Measurements from ENCODE around the gene NPHP4.

NPHP4 gene

DNA sequence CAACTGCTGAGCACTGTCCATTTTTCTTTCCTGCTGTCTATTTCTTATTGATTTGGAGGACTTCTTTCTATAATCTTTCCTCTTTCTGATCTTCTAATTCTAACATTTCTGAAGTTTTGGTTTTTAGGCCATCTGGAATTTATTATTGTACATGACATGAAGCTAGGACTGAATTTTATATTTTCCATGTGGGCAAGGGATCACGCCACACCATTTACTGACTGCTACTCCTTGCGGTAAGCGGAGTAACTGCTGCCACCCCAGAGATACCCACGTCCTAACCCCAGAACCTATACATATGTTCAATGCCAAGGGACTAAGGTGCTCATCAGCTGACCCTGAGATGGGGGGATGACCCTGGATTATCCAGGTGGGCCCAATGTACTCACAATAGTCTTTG is 70.6 kb downstream of the NPHP4 start:
- Histone ChIP-seq H3K4me3 (no peak overlapping the region), H3K9me3 (ENCODE audit: low read depth, low read length) (no peaks in the 10 kb centered on the region), H3K27ac (no peak overlapping the region), H3K36me3 (ENCODE audit: insufficient read depth, low read length) (no peaks in the 10 kb centered on the region), H3K9ac (ENCODE audit: insufficient read length) (no peak overlapping the region)
- DNase-seq (ENCODE audit: low read depth, low spot score), result no peak
- TF ChIP-seq EZH2 (IDR thresholded peaks at IDR 0.05) (no peak), POLR2AphosphoS5 (IDR thresholded peaks at IDR 0.05; ENCODE audit: borderline replicate concordance, low read depth, low read length) (no peak), FOXP2 (optimal IDR thresholded peaks at IDR 0.05; ENCODE audit: control extremely low read depth, extremely low read length, insufficient read depth) (no peak)

DNA sequence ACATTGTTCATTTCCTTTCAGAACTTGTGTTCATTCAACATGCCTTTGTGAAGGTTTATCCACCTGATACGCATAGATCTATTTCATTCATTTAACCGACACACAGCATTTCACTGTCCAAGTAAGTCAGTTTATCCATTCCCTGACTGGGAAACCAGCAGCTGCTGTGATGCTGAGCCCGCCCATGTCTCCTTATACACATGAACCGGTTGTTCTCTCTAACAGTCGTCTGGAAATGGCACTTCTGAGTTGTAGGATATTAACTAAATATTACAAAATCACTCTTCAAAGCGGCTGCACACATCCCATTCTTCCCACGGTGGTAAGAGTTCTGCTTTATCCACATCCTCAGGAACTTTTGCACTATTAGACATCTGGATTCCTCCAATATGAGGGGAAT is 71.1 kb downstream of the NPHP4 start:
- DNase-seq (ENCODE audit: low read depth, low spot score), result no peak
- TF ChIP-seq EZH2 (IDR thresholded peaks at IDR 0.05), result no peak
- TF ChIP-seq FOXP2 (optimal IDR thresholded peaks at IDR 0.05; ENCODE audit: control extremely low read depth, extremely low read length, insufficient read depth), result no peak
- TF ChIP-seq POLR2AphosphoS5 (IDR thresholded peaks at IDR 0.05; ENCODE audit: borderline replicate concordance, low read depth, low read length), result no peak
- Histone ChIP-seq H3K9me3 (ENCODE audit: low read depth, low read length) (no peaks in the 10 kb centered on the region), H3K36me3 (ENCODE audit: insufficient read depth, low read length) (no peaks in the 10 kb centered on the region), H3K4me3 (no peak overlapping the region), H3K27ac (no peak overlapping the region), H3K9ac (ENCODE audit: insufficient read length) (no peak overlapping the region)

DNA sequence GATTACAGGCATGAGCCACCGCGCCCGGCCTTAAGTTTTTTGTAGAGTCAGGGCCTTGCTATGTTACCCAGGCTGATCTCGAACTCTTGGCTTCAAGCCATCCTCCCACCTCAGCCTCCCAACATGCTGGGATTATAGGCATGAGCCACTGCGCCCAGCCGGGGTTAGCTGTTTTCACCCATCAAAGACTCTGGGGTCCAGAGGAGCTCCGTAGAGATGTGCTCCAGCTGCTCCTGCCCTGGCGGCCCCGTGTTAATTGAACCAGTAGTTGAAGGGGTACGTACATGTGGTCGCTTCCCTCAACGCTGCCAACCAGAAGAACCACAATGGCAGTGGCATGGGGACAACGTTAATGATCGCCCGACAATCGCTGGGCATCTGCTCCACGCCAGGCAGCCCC is 72.0 kb downstream of the NPHP4 start:
- TF ChIP-seq EZH2 (IDR thresholded peaks at IDR 0.05) (no peak), FOXP2 (optimal IDR thresholded peaks at IDR 0.05; ENCODE audit: control extremely low read depth, extremely low read length, insufficient read depth) (no peak), POLR2AphosphoS5 (IDR thresholded peaks at IDR 0.05; ENCODE audit: borderline replicate concordance, low read depth, low read length) (no peak)
- H3K27ac ChIP-seq, result no peak overlapping the region
- DNase-seq (ENCODE audit: low read depth, low spot score), result no peak
- no peak overlapping the region for H3K4me3 ChIP-seq
- H3K9ac ChIP-seq (ENCODE audit: insufficient read length), result no peak overlapping the region
- no peaks in the 10 kb centered on the region for H3K9me3 ChIP-seq (ENCODE audit: low read depth, low read length)
- H3K36me3 ChIP-seq (ENCODE audit: insufficient read depth, low read length), result no peaks in the 10 kb centered on the region

DNA sequence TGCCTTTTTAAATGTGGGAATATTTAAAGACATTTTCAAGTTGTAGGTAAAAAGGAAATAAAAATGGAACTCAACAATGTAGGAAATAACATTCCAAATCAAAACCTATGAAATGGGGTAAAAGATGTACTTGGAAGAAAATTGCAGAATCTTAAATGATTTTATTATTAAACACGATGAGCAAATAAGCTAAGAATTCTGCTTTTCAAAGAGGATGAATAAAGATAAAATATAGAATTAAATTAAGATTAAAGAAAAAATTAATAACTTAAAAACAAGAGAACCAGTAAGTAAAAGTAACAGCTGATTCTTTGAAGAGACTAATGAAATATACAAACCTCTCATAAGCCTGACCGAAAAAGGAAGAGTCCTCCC is 74.0 kb downstream of the NPHP4 start:
- no peak overlapping the region for H3K27ac ChIP-seq
- DNase-seq (ENCODE audit: low read depth, low spot score), result no peak
- no peaks in the 10 kb centered on the region for H3K36me3 ChIP-seq (ENCODE audit: insufficient read depth, low read length)
- no peak for TF ChIP-seq FOXP2 (optimal IDR thresholded peaks at IDR 0.05; ENCODE audit: control extremely low read depth, extremely low read length, insufficient read depth)
- no peak for TF ChIP-seq EZH2 (IDR thresholded peaks at IDR 0.05)
- no peak for TF ChIP-seq POLR2AphosphoS5 (IDR thresholded peaks at IDR 0.05; ENCODE audit: borderline replicate concordance, low read depth, low read length)
- no peak overlapping the region for H3K4me3 ChIP-seq
- H3K9ac ChIP-seq (ENCODE audit: insufficient read length), result no peak overlapping the region
- H3K9me3 ChIP-seq (ENCODE audit: low read depth, low read length), result no peaks in the 10 kb centered on the region

DNA sequence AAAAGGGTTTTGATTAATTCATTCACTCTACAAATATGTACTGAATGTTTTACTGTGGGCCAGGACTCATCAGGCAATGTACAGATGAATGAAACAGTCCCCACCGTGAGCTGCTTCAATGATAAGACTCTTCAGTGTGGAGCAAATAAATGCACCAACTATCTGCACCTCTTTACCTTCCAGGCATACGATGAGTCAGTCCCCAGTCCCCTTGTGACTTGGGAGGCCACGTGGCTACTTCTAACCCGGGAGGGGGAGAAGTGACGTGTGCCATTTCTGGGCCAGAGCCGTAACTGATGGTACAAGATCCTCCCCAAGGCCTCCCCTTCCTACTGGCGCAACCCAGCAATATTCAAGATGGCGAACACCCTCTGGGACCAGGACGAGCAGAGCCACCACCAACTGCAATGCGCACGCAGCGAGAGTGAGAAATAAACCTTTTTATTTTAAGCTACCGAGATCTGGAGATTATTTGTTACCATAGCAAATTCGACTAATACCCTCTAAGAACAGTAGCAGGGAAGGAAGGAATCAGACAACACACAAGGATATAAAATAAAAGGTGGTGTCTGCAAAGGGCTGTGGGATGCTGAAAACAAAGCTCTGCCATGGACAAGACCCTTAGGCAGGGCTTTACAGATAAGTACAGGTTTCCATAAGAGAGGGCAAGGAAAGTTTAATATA is 74.5 kb downstream of the NPHP4 start:
- Histone ChIP-seq H3K36me3 (ENCODE audit: insufficient read depth, low read length) (no peaks in the 10 kb centered on the region), H3K9ac (ENCODE audit: insufficient read length) (no peak overlapping the region), H3K27ac (no peak overlapping the region), H3K9me3 (ENCODE audit: low read depth, low read length) (no peaks in the 10 kb centered on the region), H3K4me3 (no peak overlapping the region)
- DNase-seq (ENCODE audit: low read depth, low spot score), result no peak
- TF ChIP-seq FOXP2 (optimal IDR thresholded peaks at IDR 0.05; ENCODE audit: control extremely low read depth, extremely low read length, insufficient read depth) (no peak), POLR2AphosphoS5 (IDR thresholded peaks at IDR 0.05; ENCODE audit: borderline replicate concordance, low read depth, low read length) (no peak), EZH2 (IDR thresholded peaks at IDR 0.05) (no peak)

DNA sequence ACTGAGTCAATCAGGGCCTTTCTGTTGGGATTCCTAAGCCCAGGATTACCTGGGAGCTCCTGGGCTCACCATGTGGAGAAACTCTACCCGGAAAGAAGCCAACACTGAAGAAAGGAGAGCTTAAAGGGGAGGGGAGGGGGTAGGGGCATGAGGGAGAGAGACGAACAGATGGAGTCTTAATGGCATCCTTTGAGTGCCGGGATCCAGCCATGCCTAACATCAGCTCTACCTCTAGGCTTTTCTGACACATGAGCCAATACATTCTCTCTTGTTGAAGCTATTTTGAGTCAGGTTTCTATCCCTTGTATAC is 75.0 kb downstream of the NPHP4 start:
- no peak overlapping the region for H3K9ac ChIP-seq (ENCODE audit: insufficient read length)
- no peak overlapping the region for H3K27ac ChIP-seq
- H3K4me3 ChIP-seq, result no peak overlapping the region
- no peaks in the 10 kb centered on the region for H3K36me3 ChIP-seq (ENCODE audit: insufficient read depth, low read length)
- TF ChIP-seq POLR2AphosphoS5 (IDR thresholded peaks at IDR 0.05; ENCODE audit: borderline replicate concordance, low read depth, low read length), result no peak
- no peaks in the 10 kb centered on the region for H3K9me3 ChIP-seq (ENCODE audit: low read depth, low read length)
- DNase-seq (ENCODE audit: low read depth, low spot score), result no peak

DNA sequence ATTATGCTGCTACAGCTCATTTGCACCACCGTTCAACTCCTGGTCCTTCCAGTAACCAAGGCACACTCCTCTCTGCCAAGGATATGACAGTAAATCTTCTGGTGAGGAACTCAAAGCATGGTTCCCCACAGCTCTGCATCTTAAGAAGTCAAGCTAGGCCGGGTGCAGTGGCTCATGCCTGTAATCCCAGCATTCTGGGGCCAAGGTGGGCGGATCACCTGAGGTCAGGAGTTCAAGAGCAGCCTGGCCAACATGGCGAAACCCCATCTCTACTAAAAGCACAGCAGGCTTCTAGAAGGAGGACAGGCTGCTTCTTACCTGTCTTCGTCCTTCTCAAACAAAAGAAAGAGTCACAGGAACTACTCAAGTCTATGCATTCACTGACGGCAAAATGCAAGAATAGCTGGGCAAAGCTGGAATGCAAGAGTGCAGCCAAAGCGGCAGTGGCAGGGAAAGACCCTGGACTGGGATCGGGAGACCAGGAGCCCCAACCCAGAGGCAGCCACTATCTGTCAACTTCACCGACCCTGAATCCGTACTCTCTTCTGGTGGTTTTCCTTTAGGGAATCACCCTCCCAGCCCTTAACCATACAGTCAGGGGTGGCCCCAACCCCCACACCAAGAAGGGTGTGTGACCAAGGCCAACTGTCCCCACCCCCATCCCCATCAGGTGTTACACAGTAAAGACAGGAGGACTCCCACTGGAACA is 75.5 kb downstream of the NPHP4 start:
- Histone ChIP-seq H3K36me3 (ENCODE audit: insufficient read depth, low read length) (no peaks in the 10 kb centered on the region), H3K27ac (no peak overlapping the region), H3K4me3 (no peak overlapping the region), H3K9ac (ENCODE audit: insufficient read length) (no peak overlapping the region), H3K9me3 (ENCODE audit: low read depth, low read length) (no peaks in the 10 kb centered on the region)
- TF ChIP-seq FOXP2 (optimal IDR thresholded peaks at IDR 0.05; ENCODE audit: control extremely low read depth, extremely low read length, insufficient read depth), result no peak
- no peak for DNase-seq (ENCODE audit: low read depth, low spot score)

DNA sequence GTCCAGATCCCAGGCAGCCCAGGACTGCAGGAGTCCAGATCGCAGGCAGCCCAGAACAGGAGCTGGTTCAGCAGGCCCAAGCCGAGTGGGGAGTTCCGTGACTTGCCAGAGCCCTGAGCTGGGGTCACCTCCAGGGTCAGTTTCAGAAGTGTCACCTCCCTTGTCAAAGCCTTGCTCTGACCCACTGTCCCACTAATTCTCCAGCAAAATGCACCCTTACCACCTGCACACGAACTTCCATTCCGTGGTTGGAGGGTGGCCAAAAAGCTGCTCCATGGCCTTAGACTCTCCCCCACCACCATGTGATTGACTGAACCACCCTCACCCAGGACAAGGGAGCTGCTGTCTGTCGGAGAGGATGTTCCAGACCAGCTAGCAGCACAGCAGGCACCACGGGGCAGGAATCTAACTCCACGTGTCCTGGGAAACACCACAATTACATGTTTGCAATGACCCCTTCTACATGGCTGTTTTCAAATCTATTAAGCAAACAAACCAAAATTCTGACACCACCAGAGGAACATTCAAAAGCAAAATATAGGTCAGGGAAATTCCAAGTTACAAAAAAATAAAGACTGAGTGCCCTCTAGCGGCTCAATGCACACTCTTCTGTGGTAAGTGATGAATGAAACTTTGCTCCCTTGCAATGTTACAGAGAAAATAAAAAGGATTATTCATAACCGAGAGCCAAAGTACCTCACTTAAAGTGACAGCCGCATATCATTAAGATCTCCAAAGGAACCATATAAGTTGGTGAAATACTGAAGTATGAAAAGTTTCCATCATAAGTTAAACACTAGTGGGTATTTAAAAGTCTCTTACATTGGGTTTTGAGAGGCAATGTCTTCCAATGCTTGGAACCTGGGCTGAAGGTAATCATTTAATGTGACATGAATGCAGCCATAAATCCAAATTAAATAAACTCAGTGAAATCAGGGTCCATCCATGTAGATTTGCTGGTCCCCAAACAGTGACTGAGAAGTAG is 76.3 kb downstream of the NPHP4 start:
- Histone ChIP-seq H3K9ac (ENCODE audit: insufficient read length) (no peak overlapping the region), H3K4me3 (no peak overlapping the region), H3K27ac (no peak overlapping the region), H3K36me3 (ENCODE audit: insufficient read depth, low read length) (no peaks in the 10 kb centered on the region), H3K9me3 (ENCODE audit: low read depth, low read length) (no peaks in the 10 kb centered on the region)
- TF ChIP-seq FOXP2 (optimal IDR thresholded peaks at IDR 0.05; ENCODE audit: control extremely low read depth, extremely low read length, insufficient read depth), result no peak
- TF ChIP-seq EZH2 (IDR thresholded peaks at IDR 0.05), result no peak
- no peak for TF ChIP-seq POLR2AphosphoS5 (IDR thresholded peaks at IDR 0.05; ENCODE audit: borderline replicate concordance, low read depth, low read length)
- peak; percentile 10 for DNase-seq (ENCODE audit: low read depth, low spot score)

Measured in SK-N-MC (cell line).